ENCODE data around the gene LAMB4.

The LAMB4 gene

GRCh38 chr7:108067844-108068243 is 62.3 kb downstream of the LAMB4 start:
- Mint-ChIP-seq H3K4me1 (ENCODE audit: low read depth) (no peaks in the 10 kb centered on the region), H3K27me3 (ENCODE audit: low read depth) (peaks cover 16% of the 10 kb centered on the region), H3K4me3 (no peak overlapping the region), H3K27ac (no peak overlapping the region), H3K36me3 (ENCODE audit: low read depth) (no peaks in the 10 kb centered on the region), H3K9me3 (no peaks in the 10 kb centered on the region)

- H3K27ac Mint-ChIP-seq: no peak overlapping the region
- H3K27me3 Mint-ChIP-seq (ENCODE audit: low read depth): peaks cover 11% of the 10 kb centered on the region
- H3K4me1 Mint-ChIP-seq (ENCODE audit: low read depth): no peaks in the 10 kb centered on the region
- no peaks in the 10 kb centered on the region for H3K9me3 Mint-ChIP-seq
- no peak overlapping the region for H3K4me3 Mint-ChIP-seq
- H3K36me3 Mint-ChIP-seq (ENCODE audit: low read depth): no peaks in the 10 kb centered on the region
Measured at GRCh38 chr7:108066486-108066885, 63.7 kb downstream of the LAMB4 start.

- Mint-ChIP-seq H3K4me3 (no peak overlapping the region), H3K27ac (no peak overlapping the region)
Measured at GRCh38 chr7:108063520-108063933, 66.6 kb downstream of the LAMB4 start.

GRCh38 chr7:108062250-108063014 is 67.7 kb downstream of the LAMB4 start:
- Mint-ChIP-seq H3K9me3 (no peaks in the 10 kb centered on the region), H3K27ac (no peak overlapping the region), H3K27me3 (ENCODE audit: low read depth) (peaks cover 17% of the 10 kb centered on the region), H3K4me1 (ENCODE audit: low read depth) (no peaks in the 10 kb centered on the region), H3K4me3 (no peak overlapping the region), H3K36me3 (ENCODE audit: low read depth) (no peaks in the 10 kb centered on the region)

More at GRCh38 chr7:108063520-108063933, 66.6 kb downstream of the LAMB4 start:
- Mint-ChIP-seq H3K36me3 (ENCODE audit: low read depth) (no peaks in the 10 kb centered on the region), H3K4me1 (ENCODE audit: low read depth) (no peaks in the 10 kb centered on the region), H3K9me3 (no peaks in the 10 kb centered on the region), H3K27me3 (ENCODE audit: low read depth) (peaks cover 10% of the 10 kb centered on the region)

- no peaks in the 10 kb centered on the region for H3K4me1 Mint-ChIP-seq (ENCODE audit: low read depth)
- H3K9me3 Mint-ChIP-seq: no peaks in the 10 kb centered on the region
- H3K36me3 Mint-ChIP-seq (ENCODE audit: low read depth): no peaks in the 10 kb centered on the region
- peaks cover 15% of the 10 kb centered on the region for H3K27me3 Mint-ChIP-seq (ENCODE audit: low read depth)
- H3K4me3 Mint-ChIP-seq: no peak overlapping the region
- H3K27ac Mint-ChIP-seq: no peak overlapping the region
Measured at GRCh38 chr7:108059526-108059925, 70.6 kb downstream of the LAMB4 start.

- Mint-ChIP-seq H3K9me3 (no peaks in the 10 kb centered on the region), H3K4me3 (no peak overlapping the region), H3K27ac (no peak overlapping the region), H3K4me1 (ENCODE audit: low read depth) (no peaks in the 10 kb centered on the region), H3K27me3 (ENCODE audit: low read depth) (peaks cover 15% of the 10 kb centered on the region), H3K36me3 (ENCODE audit: low read depth) (no peaks in the 10 kb centered on the region)
Measured at GRCh38 chr7:108057951-108058481, 72.1 kb downstream of the LAMB4 start.

- Mint-ChIP-seq H3K27ac (no peak overlapping the region), H3K36me3 (ENCODE audit: low read depth) (no peaks in the 10 kb centered on the region), H3K4me3 (no peak overlapping the region), H3K9me3 (no peaks in the 10 kb centered on the region), H3K4me1 (ENCODE audit: low read depth) (no peaks in the 10 kb centered on the region), H3K27me3 (ENCODE audit: low read depth) (peaks cover 33% of the 10 kb centered on the region)
Measured at GRCh38 chr7:108055611-108056021, 74.5 kb downstream of the LAMB4 start.

- H3K4me3 Mint-ChIP-seq: no peak overlapping the region
- H3K36me3 Mint-ChIP-seq (ENCODE audit: low read depth): no peaks in the 10 kb centered on the region
- H3K27ac Mint-ChIP-seq: no peak overlapping the region
- H3K9me3 Mint-ChIP-seq: no peaks in the 10 kb centered on the region
- H3K27me3 Mint-ChIP-seq (ENCODE audit: low read depth): peaks cover 29% of the 10 kb centered on the region
- no peaks in the 10 kb centered on the region for H3K4me1 Mint-ChIP-seq (ENCODE audit: low read depth)
Measured at GRCh38 chr7:108054537-108054936, 75.6 kb downstream of the LAMB4 start.

- Mint-ChIP-seq H3K27me3 (ENCODE audit: low read depth) (peaks cover 26% of the 10 kb centered on the region), H3K27ac (no peak overlapping the region), H3K36me3 (ENCODE audit: low read depth) (no peaks in the 10 kb centered on the region), H3K9me3 (no peaks in the 10 kb centered on the region), H3K4me1 (ENCODE audit: low read depth) (no peaks in the 10 kb centered on the region), H3K4me3 (no peak overlapping the region)
Measured at GRCh38 chr7:108053250-108053649, 76.9 kb downstream of the LAMB4 start.

- Mint-ChIP-seq H3K27me3 (ENCODE audit: low read depth) (peaks cover 22% of the 10 kb centered on the region), H3K4me3 (no peak overlapping the region), H3K9me3 (no peaks in the 10 kb centered on the region), H3K4me1 (ENCODE audit: low read depth) (no peaks in the 10 kb centered on the region), H3K36me3 (ENCODE audit: low read depth) (no peaks in the 10 kb centered on the region), H3K27ac (no peak overlapping the region)
Measured at GRCh38 chr7:108051454-108051853, 78.7 kb downstream of the LAMB4 start.

GRCh38 chr7:108049962-108050361 is 80.2 kb downstream of the LAMB4 start:
- Mint-ChIP-seq H3K4me1 (ENCODE audit: low read depth) (no peaks in the 10 kb centered on the region), H3K36me3 (ENCODE audit: low read depth) (no peaks in the 10 kb centered on the region), H3K27me3 (ENCODE audit: low read depth) (peaks cover 27% of the 10 kb centered on the region), H3K4me3 (no peak overlapping the region), H3K27ac (no peak overlapping the region), H3K9me3 (no peaks in the 10 kb centered on the region)

GRCh38 chr7:108048422-108048821 is 81.7 kb downstream of the LAMB4 start:
- Mint-ChIP-seq H3K36me3 (ENCODE audit: low read depth) (no peaks in the 10 kb centered on the region), H3K4me1 (ENCODE audit: low read depth) (no peaks in the 10 kb centered on the region), H3K9me3 (no peaks in the 10 kb centered on the region), H3K27ac (no peak overlapping the region), H3K27me3 (ENCODE audit: low read depth) (peaks cover 30% of the 10 kb centered on the region), H3K4me3 (no peak overlapping the region)

- no peak overlapping the region for H3K4me3 Mint-ChIP-seq
- peaks cover 24% of the 10 kb centered on the region for H3K27me3 Mint-ChIP-seq (ENCODE audit: low read depth)
- no peaks in the 10 kb centered on the region for H3K36me3 Mint-ChIP-seq (ENCODE audit: low read depth)
Measured at GRCh38 chr7:108046952-108047506, 83.1 kb downstream of the LAMB4 start.

GRCh38 chr7:108045669-108046068 is 84.5 kb downstream of the LAMB4 start:
- Mint-ChIP-seq H3K27ac (no peak overlapping the region), H3K4me1 (ENCODE audit: low read depth) (no peaks in the 10 kb centered on the region), H3K27me3 (ENCODE audit: low read depth) (peaks cover 23% of the 10 kb centered on the region), H3K4me3 (no peak overlapping the region), H3K9me3 (no peaks in the 10 kb centered on the region), H3K36me3 (ENCODE audit: low read depth) (no peaks in the 10 kb centered on the region)

More at GRCh38 chr7:108046952-108047506, 83.1 kb downstream of the LAMB4 start:
- no peaks in the 10 kb centered on the region for H3K4me1 Mint-ChIP-seq (ENCODE audit: low read depth)
- H3K27ac Mint-ChIP-seq: no peak overlapping the region
- H3K9me3 Mint-ChIP-seq: no peaks in the 10 kb centered on the region

- peaks cover 24% of the 10 kb centered on the region for H3K27me3 Mint-ChIP-seq (ENCODE audit: low read depth)
- no peak overlapping the region for H3K4me3 Mint-ChIP-seq
- H3K9me3 Mint-ChIP-seq: no peaks in the 10 kb centered on the region
Measured at GRCh38 chr7:108045154-108045553, 85.0 kb downstream of the LAMB4 start.

More at GRCh38 chr7:108045154-108045553, 85.0 kb downstream of the LAMB4 start:
- H3K27ac Mint-ChIP-seq: no peak overlapping the region
- H3K4me1 Mint-ChIP-seq (ENCODE audit: low read depth): no peaks in the 10 kb centered on the region
- no peaks in the 10 kb centered on the region for H3K36me3 Mint-ChIP-seq (ENCODE audit: low read depth)
